ENCODE data around the gene ARIH2.

Gene ARIH2

DNA sequence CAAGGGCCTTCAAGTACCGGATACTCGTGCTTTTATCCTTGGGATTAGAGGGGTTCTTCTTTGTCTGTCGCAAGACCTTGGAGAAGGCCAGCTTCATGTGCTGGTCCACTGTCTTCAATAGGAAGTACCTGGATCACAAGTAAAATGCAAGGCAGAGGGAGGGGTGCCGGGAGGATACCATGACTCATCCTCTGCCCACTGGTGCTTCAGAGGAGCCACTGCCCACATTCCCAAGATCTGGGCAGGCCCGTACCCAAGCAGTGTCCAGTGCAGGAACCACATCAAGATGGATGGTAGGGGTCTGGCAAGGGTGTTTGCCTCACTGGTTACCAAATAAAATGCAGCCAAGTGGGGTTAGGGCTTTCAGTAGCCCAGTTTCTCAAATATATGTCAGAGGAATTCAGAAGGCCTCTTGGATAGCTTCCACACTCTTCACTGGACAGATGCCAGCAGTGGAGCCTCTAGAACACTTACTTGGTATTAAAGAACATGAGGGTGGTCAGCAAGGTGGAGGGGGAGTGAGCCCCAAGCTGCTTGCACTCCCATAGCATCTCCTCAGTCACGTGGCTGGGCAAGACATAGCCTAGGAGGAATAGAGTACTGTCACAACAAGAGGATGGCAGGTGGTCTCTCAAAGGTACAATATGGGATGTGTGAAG lies 114.1 kb downstream of the ARIH2 start:
- Mint-ChIP-seq H3K4me3 (no peak overlapping the region), H3K27me3 (ENCODE audit: low read depth, poor library complexity) (no peaks in the 10 kb centered on the region), H3K4me1 (peaks cover 36% of the 10 kb centered on the region), H3K9me3 (no peaks in the 10 kb centered on the region), H3K27ac (no peak overlapping the region), H3K36me3 (ENCODE audit: low read depth) (peaks cover 59% of the 10 kb centered on the region)
- DNase-seq: no peak
- TF ChIP-seq, protein P1, sequence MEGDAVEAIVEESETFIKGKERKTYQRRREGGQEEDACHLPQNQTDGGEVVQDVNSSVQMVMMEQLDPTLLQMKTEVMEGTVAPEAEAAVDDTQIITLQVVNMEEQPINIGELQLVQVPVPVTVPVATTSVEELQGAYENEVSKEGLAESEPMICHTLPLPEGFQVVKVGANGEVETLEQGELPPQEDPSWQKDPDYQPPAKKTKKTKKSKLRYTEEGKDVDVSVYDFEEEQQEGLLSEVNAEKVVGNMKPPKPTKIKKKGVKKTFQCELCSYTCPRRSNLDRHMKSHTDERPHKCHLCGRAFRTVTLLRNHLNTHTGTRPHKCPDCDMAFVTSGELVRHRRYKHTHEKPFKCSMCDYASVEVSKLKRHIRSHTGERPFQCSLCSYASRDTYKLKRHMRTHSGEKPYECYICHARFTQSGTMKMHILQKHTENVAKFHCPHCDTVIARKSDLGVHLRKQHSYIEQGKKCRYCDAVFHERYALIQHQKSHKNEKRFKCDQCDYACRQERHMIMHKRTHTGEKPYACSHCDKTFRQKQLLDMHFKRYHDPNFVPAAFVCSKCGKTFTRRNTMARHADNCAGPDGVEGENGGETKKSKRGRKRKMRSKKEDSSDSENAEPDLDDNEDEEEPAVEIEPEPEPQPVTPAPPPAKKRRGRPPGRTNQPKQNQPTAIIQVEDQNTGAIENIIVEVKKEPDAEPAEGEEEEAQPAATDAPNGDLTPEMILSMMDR (IDR thresholded peaks at IDR 0.05): no peak

DNA sequence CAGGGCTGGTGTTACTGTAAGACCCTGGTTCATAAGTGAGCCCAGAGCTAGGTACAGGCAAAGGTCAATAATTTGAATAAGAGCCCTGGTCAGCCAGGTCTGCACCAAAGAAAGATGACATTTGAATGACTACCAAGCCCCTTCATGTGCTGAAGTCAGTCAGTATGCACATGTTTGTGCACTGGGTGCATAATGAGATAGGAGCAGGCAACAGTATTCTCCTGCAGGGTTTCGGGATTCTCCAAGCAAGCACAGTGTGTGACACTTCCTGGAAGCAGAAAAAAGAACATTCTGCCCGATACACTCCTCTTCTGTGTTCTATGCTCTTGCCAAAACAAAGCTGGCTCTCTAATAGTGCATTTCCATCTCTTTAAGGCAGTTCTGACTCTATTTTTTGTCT lies 116.0 kb downstream of the ARIH2 start:
- no peak for DNase-seq
- Mint-ChIP-seq H3K9me3 (no peaks in the 10 kb centered on the region), H3K36me3 (ENCODE audit: low read depth) (peaks cover 53% of the 10 kb centered on the region), H3K27ac (peak overlapping the region; percentile 70), H3K4me3 (no peak overlapping the region), H3K4me1 (peaks cover 17% of the 10 kb centered on the region), H3K27me3 (ENCODE audit: low read depth, poor library complexity) (no peaks in the 10 kb centered on the region)
- TF ChIP-seq, protein P1 (IDR thresholded peaks at IDR 0.05): no peak

DNA sequence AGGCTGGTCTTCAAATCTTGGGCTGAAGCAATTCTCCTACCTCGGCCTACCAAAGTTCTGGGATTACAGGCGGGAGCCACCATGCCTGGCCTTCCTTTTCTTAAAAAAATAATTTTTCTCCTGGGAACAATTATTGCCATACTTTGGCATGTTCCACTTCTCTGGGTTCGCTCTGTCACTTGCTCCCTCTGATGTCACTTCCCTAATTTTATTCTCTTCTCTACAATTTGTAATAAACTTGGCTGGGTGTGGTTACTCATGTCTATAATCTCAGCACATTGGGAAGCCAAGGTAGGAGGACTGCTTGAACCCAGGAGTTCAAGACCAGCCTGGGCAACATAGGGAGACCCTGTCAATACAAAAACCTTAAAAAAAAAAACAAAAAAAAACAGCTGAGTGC lies 116.6 kb downstream of the ARIH2 start:
- DNase-seq: no peak
- Mint-ChIP-seq H3K9me3 (no peaks in the 10 kb centered on the region), H3K4me1 (peaks cover 16% of the 10 kb centered on the region), H3K27me3 (ENCODE audit: low read depth, poor library complexity) (no peaks in the 10 kb centered on the region), H3K27ac (no peak overlapping the region), H3K36me3 (ENCODE audit: low read depth) (peaks cover 53% of the 10 kb centered on the region), H3K4me3 (no peak overlapping the region)
- TF ChIP-seq, protein P1 (IDR thresholded peaks at IDR 0.05): no peak
